NOMO-1 treated with DMSO at 0.1 percent for 48 hours (cell line): ENCODE measurements around the gene SLC13A3.

ENCODE experiments used
- DNase-seq: peaks from one replicate; lab custom pipeline; 2025; ENCODE audit not compliant: unreplicated experiment; lab: John Stamatoyannopoulos, UW

SLC13A3 gene

DNA sequence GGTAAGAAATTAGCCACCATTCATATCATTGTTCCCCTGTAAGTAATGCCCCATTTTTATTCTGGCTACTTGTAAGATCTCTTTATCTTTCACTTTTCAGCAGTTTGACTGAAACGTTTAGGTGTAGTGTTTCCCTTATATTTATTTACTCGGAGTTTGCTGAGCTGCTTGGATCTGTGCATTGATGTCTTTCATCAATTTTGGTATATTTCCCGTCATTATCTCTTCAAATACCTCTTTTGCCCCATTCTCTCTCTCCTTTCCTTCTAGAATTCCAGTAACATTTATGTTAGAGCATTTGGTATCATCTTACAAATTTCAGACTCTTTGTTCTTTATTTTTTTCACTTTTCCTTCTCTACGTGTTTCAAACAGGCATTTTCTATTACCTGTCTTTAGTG is 9.2 kb upstream of the SLC13A3 start:
- no peak for DNase-seq

GRCh38 chr20:46657618-46658017 is 6.4 kb upstream of the SLC13A3 start:
- no peak for DNase-seq

DNA sequence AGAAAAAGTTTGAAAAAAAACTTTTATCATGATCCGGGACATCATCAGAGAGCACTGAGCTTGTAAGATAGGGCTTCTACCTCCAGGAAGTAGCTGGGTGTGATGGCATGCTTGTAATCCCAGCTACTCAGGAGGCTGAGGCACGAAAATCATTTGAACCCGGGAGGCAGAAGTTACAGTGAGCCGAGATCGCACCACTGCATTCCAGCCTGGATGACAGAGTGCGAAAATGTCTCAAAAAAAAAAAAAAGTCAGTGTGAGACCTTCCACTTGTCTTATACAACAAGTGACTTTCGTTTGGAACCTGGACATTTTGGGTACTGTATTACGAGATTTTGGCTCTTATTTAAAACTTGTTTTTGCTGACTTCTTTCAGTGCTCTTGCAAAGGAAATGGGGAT is 5.9 kb upstream of the SLC13A3 start:
- DNase-seq, result no peak

DNA sequence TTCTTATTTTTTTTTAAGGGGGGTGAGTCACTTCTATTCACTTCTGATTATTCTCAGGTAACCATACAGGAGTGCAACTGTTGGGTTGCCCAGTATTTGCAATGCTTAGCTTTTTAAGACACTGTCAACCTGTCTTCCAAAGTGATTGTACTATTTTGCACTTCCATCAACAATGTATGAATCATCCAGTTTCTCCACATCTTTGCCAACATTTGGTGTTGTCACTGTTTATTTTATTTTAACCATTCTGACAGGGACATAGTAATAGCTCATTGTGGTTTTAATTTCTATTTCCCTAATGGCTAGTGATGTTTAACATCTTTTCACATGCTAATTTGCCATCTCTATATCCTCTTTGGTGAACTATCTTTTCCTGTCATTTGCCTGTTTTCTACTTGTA is 1.4 kb upstream of the SLC13A3 start:
- DNase-seq, result no peak

- no peak for DNase-seq
These were observed 626 bp downstream of the SLC13A3 start for GRCh38 chr20:46650575-46651090.

GRCh38 chr20:46649965-46650542 is 1.2 kb downstream of the SLC13A3 start:
- no peak for DNase-seq

DNA sequence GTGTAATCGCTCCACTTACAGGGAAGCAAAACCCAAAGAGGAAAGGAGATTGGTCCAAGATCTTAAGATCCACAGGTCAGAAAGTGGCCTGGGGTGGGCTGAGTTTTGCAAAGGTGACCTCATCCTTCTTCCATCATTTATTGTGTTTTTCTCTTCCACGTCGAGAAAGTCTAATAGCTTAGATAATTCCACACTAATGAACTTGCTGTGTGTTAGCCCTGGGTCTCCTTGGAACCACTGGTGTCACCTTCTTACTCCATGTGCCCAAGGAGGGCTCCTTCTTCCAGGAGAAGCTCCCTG is 1.7 kb downstream of the SLC13A3 start:
- DNase-seq, result no peak

GRCh38 chr20:46648903-46649649 is 2.2 kb downstream of the SLC13A3 start:
- no peak for DNase-seq

GRCh38 chr20:46647469-46647868 is 3.8 kb downstream of the SLC13A3 start:
- DNase-seq, result no peak

- no peak for DNase-seq
These were observed 4.4 kb downstream of the SLC13A3 start for GRCh38 chr20:46646659-46647380.

DNA sequence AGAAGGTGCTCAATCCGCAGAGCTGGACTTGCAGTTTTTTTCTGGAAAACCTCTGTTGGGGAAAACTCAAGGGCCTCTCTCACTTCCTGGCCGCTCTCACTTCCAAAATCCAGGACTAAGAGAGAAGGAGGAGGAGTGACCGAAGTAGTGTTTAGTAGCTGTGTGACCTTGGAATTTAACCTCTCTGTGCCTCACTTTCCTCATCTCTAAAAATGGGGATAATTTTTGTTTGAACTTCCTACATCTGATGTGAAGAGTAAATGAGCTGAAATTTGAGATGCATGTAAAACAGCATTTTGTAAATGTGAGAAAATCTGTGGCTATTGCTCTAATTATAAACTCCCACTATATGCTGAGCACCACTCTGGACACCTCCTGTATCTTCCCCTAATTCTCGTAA is 5.1 kb downstream of the SLC13A3 start:
- DNase-seq, result no peak

GRCh38 chr20:46644733-46645132 is 6.5 kb downstream of the SLC13A3 start:
- DNase-seq, result no peak

DNA sequence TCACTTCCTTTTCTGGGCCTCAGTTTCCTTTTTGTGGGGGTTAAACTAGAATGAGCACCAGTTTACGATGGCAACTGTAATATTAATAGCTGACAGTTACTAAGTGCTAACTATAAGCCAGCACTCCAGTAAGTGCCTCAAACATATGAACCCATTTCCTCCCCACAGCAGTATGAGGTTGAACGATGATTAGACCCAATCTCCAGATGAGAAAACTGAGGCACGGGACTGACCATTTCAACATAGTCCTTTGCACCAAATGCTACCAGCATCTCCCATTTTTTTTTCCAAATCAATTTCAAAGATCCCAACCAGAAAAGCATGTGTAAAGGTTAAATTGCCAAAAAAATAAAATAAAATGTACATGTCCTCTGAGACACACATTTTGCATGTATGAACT is 7.1 kb downstream of the SLC13A3 start:
- DNase-seq, result no peak

GRCh38 chr20:46642969-46643343 is 8.3 kb downstream of the SLC13A3 start:
- DNase-seq, result no peak

GRCh38 chr20:46642265-46642968 is 8.8 kb downstream of the SLC13A3 start:
- no peak for DNase-seq

GRCh38 chr20:46641424-46641823 is 9.8 kb downstream of the SLC13A3 start:
- no peak for DNase-seq

DNA sequence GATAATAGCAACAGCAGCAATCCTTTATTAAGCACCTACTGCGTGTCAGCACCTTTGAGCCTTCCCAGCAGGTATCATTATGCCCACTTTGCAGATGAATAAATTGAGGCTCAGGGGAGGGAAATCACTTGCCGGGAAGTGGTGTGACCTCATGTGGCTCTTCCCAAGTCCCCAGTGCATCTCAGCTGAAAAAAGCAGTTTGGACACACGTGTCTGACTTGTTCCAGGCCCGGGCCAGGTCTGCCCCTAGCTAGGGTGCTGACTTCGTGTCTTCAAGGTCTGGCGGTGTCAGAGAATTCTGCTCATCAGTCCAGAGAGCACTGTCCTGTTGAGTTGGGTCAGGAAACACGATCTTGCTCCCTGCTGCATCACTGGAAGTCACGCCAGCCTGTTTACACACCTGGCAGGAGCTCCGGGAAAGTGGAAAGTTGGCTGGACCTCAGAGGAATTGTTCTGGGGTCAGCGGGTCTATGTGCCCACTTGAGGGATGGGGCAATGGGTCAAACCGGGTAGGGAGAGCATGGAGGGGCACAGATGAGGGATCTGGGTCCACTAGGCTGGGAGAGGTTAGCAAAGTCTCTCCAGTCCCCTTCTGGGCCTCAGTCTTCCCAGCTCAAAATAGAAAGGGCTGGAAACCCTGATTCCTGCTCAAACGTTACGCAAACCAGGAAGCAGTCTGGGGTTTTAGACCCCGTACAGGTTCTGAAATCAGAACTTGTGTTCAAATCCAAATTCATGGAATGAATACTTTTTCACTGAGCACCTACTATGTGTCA is 10.5 kb downstream of the SLC13A3 start:
- no peak for DNase-seq

DNA sequence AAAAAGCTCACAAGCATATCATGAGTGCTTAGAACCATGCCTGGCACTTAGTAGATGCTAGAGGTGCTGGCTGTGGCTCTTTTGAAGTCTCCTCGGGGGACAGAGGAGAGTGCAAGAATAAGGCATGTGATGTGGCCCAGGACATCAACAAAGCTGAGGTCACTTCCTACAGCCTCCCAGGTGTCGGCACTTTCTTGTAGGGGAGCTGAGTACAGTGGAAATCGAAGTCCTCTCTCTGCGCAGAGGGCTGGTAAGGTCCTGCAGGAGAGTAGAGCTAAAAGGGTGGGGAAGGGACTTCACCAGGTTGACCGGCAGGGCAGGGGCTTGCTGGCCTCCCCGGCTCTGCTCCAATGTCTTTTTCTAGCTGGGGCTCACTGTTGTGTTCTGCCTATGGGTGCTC is 11.2 kb downstream of the SLC13A3 start:
- DNase-seq, result no peak

GRCh38 chr20:46639587-46639986 is 11.7 kb downstream of the SLC13A3 start:
- DNase-seq, result no peak

DNA sequence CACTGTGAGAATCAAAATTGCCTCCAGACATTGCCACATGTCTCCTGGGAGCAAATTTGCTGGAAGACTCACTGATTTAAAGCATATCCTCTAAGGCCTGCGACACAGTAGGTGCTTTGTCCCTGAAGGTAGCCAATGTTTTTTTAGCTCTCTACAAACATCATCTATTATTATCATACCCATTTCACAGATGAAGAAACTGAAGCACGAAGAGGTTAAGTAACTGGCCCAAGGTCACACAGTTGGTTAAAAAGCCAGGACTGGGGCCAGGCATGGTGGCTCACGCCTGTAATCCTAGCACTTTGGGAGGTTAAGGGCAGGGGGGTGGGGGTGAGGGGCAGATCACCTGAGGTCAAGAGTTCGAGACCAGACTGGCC is 12.4 kb downstream of the SLC13A3 start:
- DNase-seq, result no peak
